AML-193 (cell line): Measurements from ENCODE around the gene CCDC82.

Source experiments
- DNase-seq, 2 experiments: peaks; one replicate each; lab custom pipeline; 2025; lab: John Stamatoyannopoulos, UW

Gene CCDC82

GRCh38 chr11:96329419-96329818, 60.3 kb downstream of the CCDC82 start:
- no peak for DNase-seq

GRCh38 chr11:96328395-96329010, 61.2 kb downstream of the CCDC82 start:
- no peak for DNase-seq

- DNase-seq: no peak
Measured at GRCh38 chr11:96326959-96327358, 62.8 kb downstream of the CCDC82 start.

GRCh38 chr11:96324912-96325311, 64.8 kb downstream of the CCDC82 start:
- DNase-seq: no peak

GRCh38 chr11:96323642-96323985, 66.1 kb downstream of the CCDC82 start:
- no peak for DNase-seq

- DNase-seq: no peak
Measured at GRCh38 chr11:96322775-96323641, 66.7 kb downstream of the CCDC82 start.

- no peak for DNase-seq
Measured at GRCh38 chr11:96321091-96321490, 68.6 kb downstream of the CCDC82 start.

GRCh38 chr11:96319898-96320656, 69.6 kb downstream of the CCDC82 start:
- DNase-seq: no peak

GRCh38 chr11:96318850-96319249, 70.9 kb downstream of the CCDC82 start:
- DNase-seq: no peak

- DNase-seq: no peak
Measured at GRCh38 chr11:96318399-96318798, 71.3 kb downstream of the CCDC82 start.

- DNase-seq: no peak
Measured at GRCh38 chr11:96317985-96318384, 71.7 kb downstream of the CCDC82 start.

- DNase-seq: no peak
Measured at GRCh38 chr11:96317571-96317970, 72.1 kb downstream of the CCDC82 start.

- no peak for DNase-seq
Measured at GRCh38 chr11:96316869-96317268, 72.8 kb downstream of the CCDC82 start.

GRCh38 chr11:96315476-96315875, 74.2 kb downstream of the CCDC82 start:
- no peak for DNase-seq

- no peak for DNase-seq
Measured at GRCh38 chr11:96314326-96315020, 75.2 kb downstream of the CCDC82 start.

- no peak for DNase-seq
Measured at GRCh38 chr11:96313163-96313562, 76.5 kb downstream of the CCDC82 start.

- DNase-seq: no peak
Measured at GRCh38 chr11:96311120-96311568, 78.6 kb downstream of the CCDC82 start.

GRCh38 chr11:96310236-96310635, 79.5 kb downstream of the CCDC82 start:
- DNase-seq: no peak

GRCh38 chr11:96309643-96310017, 80.1 kb downstream of the CCDC82 start:
- DNase-seq: no peak

GRCh38 chr11:96309016-96309642, 80.6 kb downstream of the CCDC82 start:
- DNase-seq: no peak

GRCh38 chr11:96307776-96308140, 82.0 kb downstream of the CCDC82 start:
- no peak for DNase-seq
